ENCODE measurements around the gene MED27. TPM values are rescaled to one million over a fixed set of nuclear protein-coding genes. Genes with fewer than 3 reads are reported as not detected.

The MED27 gene
- total and polyA plus RNA-seq, 9 of the 15 experiments (the other 6 are each of a cell fraction or from before 2014, with no cell fraction given): 24.4 to 91.0 (median 36.1) TPM

DNA sequence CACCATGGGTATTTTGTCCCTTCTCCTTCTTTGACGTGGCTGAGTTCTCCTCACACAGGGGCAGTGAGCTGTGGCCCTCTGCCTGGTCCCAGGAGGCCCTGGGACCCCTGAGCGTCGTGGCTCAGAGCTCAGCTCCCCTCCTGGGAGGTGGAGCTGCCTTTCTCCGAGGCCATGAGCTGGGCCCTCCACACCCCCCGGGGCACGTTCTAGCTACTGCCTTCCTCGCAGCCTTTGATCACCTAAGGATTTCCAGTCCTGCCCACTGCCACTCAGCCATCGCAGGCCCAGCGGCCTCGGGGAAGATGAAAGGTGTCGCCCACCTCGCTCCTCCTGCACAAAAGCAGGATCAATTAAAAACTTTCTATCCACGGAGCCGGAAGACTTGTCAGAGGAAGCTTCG, 244.9 kb downstream of the MED27 start (continued):
- TF ChIP-seq, protein P1, sequence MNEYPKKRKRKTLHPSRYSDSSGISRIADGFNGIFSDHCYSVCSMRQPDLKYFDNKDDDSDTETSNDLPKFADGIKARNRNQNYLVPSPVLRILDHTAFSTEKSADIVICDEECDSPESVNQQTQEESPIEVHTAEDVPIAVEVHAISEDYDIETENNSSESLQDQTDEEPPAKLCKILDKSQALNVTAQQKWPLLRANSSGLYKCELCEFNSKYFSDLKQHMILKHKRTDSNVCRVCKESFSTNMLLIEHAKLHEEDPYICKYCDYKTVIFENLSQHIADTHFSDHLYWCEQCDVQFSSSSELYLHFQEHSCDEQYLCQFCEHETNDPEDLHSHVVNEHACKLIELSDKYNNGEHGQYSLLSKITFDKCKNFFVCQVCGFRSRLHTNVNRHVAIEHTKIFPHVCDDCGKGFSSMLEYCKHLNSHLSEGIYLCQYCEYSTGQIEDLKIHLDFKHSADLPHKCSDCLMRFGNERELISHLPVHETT (CRISPR knock-in tag; conservative IDR thresholded peaks at IDR 0.05 in 1 of 2, IDR thresholded peaks at IDR 0.05 in 1 of 2): no peak
- TF ChIP-seq HDGF (IDR thresholded peaks at IDR 0.05) (no peak), JUNB (CRISPR knock-in tag; conservative IDR thresholded peaks at IDR 0.05) (no peak)

DNA sequence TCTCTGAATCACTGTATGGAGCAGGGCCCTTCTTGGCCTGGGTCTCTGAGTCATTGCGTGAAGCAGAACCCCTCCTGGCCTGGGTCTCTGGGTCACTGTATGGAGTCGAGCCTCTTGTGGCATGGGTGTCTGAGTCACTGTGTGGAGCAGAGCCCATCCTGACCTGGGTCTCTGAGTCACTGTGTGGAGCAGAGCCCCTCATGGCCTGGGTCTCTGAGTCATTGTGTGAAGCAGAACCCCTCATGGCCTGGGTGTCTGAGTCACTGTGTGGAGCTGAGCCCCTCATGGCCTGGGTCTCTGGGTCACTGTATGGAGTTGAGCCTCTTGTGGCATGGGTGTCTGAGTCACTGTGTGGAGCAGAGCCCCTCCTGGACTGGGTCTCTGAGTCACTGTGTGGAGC, 245.8 kb downstream of the MED27 start:
- ATAC-seq: no peak
- Histone ChIP-seq H2AFZ (ENCODE audit: low read depth, low read length) (no peak overlapping the region), H3K9me3 (replicated peaks; ENCODE audit: control insufficient read depth, insufficient read depth, low read depth, low read length) (peaks cover 7% of the 10 kb centered on the region; the same call in 1 of the 2 replicates), H3K9me1 (ENCODE audit: control insufficient read depth, insufficient read depth, low read length) (no peaks in the 10 kb centered on the region), H3K79me2 (ENCODE audit: control insufficient read depth, insufficient read depth, low read length) (no peaks in the 10 kb centered on the region), H3K4me1 (replicated peaks in 1 of 2; ENCODE audit: control insufficient read depth in 2 of 2, insufficient read depth in 2 of 2, low read length in 2 of 2) (peaks cover 0 to 17% of the 10 kb centered on the region in 2 experiments; a peak in 3 of 5 replicates), H3K36me3 (ENCODE audit: control insufficient read depth, insufficient read depth, low read length) (no peaks in the 10 kb centered on the region), H3K9ac (ENCODE audit: insufficient read depth in 1 of 2, low read depth in 2 of 2, low read length in 2 of 2) (no peak overlapping the region), H3K4me2 (ENCODE audit: insufficient read depth, low read length) (no peak overlapping the region), H4K20me1 (replicated peaks; ENCODE audit: control insufficient read depth, insufficient read depth, low read length) (no peaks in the 10 kb centered on the region), H3K27me3 (ENCODE audit: control insufficient read depth in 2 of 2, insufficient read depth in 2 of 2, low read length in 2 of 2) (peaks cover 27 to 61% of the 10 kb centered on the region in 2 experiments; a peak in 4 of 5 replicates), H3K27ac (ENCODE audit: extremely low read depth, low read depth, low read length) (no peak overlapping the region), H3K4me3 (no peak overlapping the region)
- ChIA-PET POLR2A (no interaction called here), CTCF (ENCODE audit: low intra/inter-chr PET ratio) (no interaction called here)
- in situ Hi-C loops (cut with MboI): no loop called here
- TF ChIP-seq ZNF79 (CRISPR knock-in tag; IDR thresholded peaks at IDR 0.05; ENCODE audit: low read depth) (no peak), TRIM28 (IDR thresholded peaks at IDR 0.05) (0 out of 2 replicates have a peak, but pooled peaks have one; percentile 22), TRIM24 (IDR thresholded peaks at IDR 0.05) (peak; percentile 52 to 69; a peak in 3 of 4 replicates), FOSL1 (tag; conservative IDR thresholded peaks at IDR 0.05) (0 out of 2 replicates have a peak, but pooled peaks have one; percentile 15), ZBTB7A (IDR thresholded peaks at IDR 0.05; ENCODE audit: borderline replicate concordance, control insufficient read depth, low read depth, low read length) (peak; percentile 49; the same call in 1 of the 2 replicates)
- no peak for DNase-seq (ENCODE audit: extremely low read depth in 1 of 4, low spot score in 3 of 4)
- no peak for FAIRE-seq
- intact Hi-C loops (cut with micrococcal nuclease): no loop called here
- 0% methylated on average over 2 of the region's 2 CpGs for WGBS (ENCODE audit: insufficient coverage, low coverage, missing lambda C conversion rate)
- BruUV-seq (replicated peaks): no TSS peak

Data from K562 (cell line).